GM23338 (cell line): Measurements from ENCODE around the gene ZBTB3. TPM values are rescaled to one million over a fixed set of nuclear protein-coding genes. Genes with fewer than 3 reads are reported as not detected.
A peak's percentile ranks its signal among the peaks of the same experiment; 100 is the strongest.

Experiments
- ATAC-seq: fragments of 200-7000 bp; cut with Tn5 transposase; 3 replicates; pipeline ENCODE4 v1.9.1; 2020
- DNase-seq: peaks from one replicate; pipeline ENCODE4 v3.0.0-alpha.2; 2015; ENCODE audit warnings: low spot score
- H2AFZ ChIP-seq: fragments of 200-600 bp; sonication (generic); 2 replicates; pipeline ENCODE4 v1.8.0; 2016; ENCODE audit warnings: antibody characterized with exemption, mild to moderate bottlenecking, moderate library complexity
- H3F3A ChIP-seq: fragments of 200-600 bp; sonication (generic); replicated peaks from 2 replicates; pipeline ENCODE4 v1.8.0; 2017; ENCODE audit warnings: antibody characterized with exemption, mixed run types, low read depth
- H3K27ac ChIP-seq: fragments of 200-600 bp; sonication (generic); 2 replicates; pipeline ENCODE4 v1.6.1; 2016; ENCODE audit warnings: low read depth
- H3K27me3 ChIP-seq: fragments of 200-600 bp; sonication (generic); 2 replicates; pipeline ENCODE4 v1.8.0; 2016; ENCODE audit warnings: mild to moderate bottlenecking, mixed run types, moderate library complexity; ENCODE audit not compliant: insufficient read depth
- H3K36me3 ChIP-seq: fragments of 200-600 bp; sonication (generic); 2 replicates; pipeline ENCODE4 v1.8.0; 2016; ENCODE audit warnings: mild to moderate bottlenecking; ENCODE audit not compliant: insufficient read depth
- H3K4me1 ChIP-seq: fragments of 200-600 bp; sonication (generic); 2 replicates; pipeline ENCODE4 v1.8.0; 2016; ENCODE audit warnings: mild to moderate bottlenecking, moderate library complexity; ENCODE audit not compliant: insufficient read depth
- H3K4me2 ChIP-seq: fragments of 200-600 bp; sonication (generic); 2 replicates; pipeline ENCODE4 v1.7.1; 2017; ENCODE audit warnings: mixed run types
- H3K4me3 ChIP-seq: fragments of 200-600 bp; sonication (generic); 2 replicates; pipeline ENCODE4 v1.6.1; 2016; ENCODE audit warnings: mixed run types
- H3K79me2 ChIP-seq: fragments of 200-600 bp; sonication (generic); replicated peaks from 2 replicates; pipeline ENCODE4 v1.8.0; 2017; ENCODE audit warnings: mild to moderate bottlenecking; ENCODE audit not compliant: insufficient read depth
- H3K9me2 ChIP-seq: fragments of 200-600 bp; sonication (generic); 2 replicates; pipeline ENCODE4 v1.8.0; 2017; ENCODE audit not compliant: insufficient read depth
- H4K20me1 ChIP-seq: fragments of 200-600 bp; sonication (generic); replicated peaks from 2 replicates; pipeline ENCODE4 v1.8.0; 2017; ENCODE audit warnings: mild to moderate bottlenecking; ENCODE audit not compliant: insufficient read depth
- H3K27ac Mint-ChIP-seq: 2 replicates; pipeline ENCODE4 v1.8.0; 2020; ENCODE audit warnings: inconsistent platforms, mild to moderate bottlenecking, moderate library complexity, mixed read lengths
- H3K27me3 Mint-ChIP-seq: 3 replicates; pipeline ENCODE4 v1.8.0; 2022; ENCODE audit warnings: low read depth, mild to moderate bottlenecking, moderate library complexity, mixed read lengths, inconsistent platforms; ENCODE audit not compliant: insufficient read depth, poor library complexity
- H3K36me3 Mint-ChIP-seq: 3 replicates; pipeline ENCODE4 v1.8.0; 2021; ENCODE audit warnings: low read depth, mild to moderate bottlenecking, inconsistent platforms, moderate library complexity, mixed read lengths
- H3K4me1 Mint-ChIP-seq: 3 replicates; pipeline ENCODE4 v1.8.0; 2020; ENCODE audit warnings: mild to moderate bottlenecking, inconsistent platforms, mixed read lengths
- H3K4me3 Mint-ChIP-seq: 3 replicates; pipeline ENCODE4 v1.8.0; 2021; ENCODE audit warnings: moderate library complexity, mild to moderate bottlenecking, inconsistent platforms, mixed read lengths
- H3K9me3 Mint-ChIP-seq: 3 replicates; pipeline ENCODE4 v1.8.0; 2020; ENCODE audit warnings: moderate library complexity, mild to moderate bottlenecking, inconsistent platforms, mixed read lengths
- CREB1 ChIP-seq: fragments of 250-450 bp; sonication (Bioruptor Pico); IDR thresholded peaks from 2 replicates; pipeline ENCODE4 v1.5.0; 2020; ENCODE audit warnings: low read depth, mild to moderate bottlenecking, moderate library complexity
- EZH2 ChIP-seq: fragments of 200-600 bp; sonication (generic); IDR thresholded peaks from one replicate; pipeline ENCODE4 v1.8.0; 2017; ENCODE audit warnings: antibody characterized with exemption, mild to moderate bottlenecking, low read depth; ENCODE audit not compliant: unreplicated experiment
- EZH2phosphoT487 ChIP-seq: fragments of 200-600 bp; sonication (generic); IDR thresholded peaks from one replicate; pipeline ENCODE4 v1.8.1; 2018; ENCODE audit warnings: antibody characterized with exemption; ENCODE audit not compliant: unreplicated experiment
- JUNB ChIP-seq: IDR thresholded peaks from one replicate; pipeline ENCODE4 v1.6.1; 2016; ENCODE audit warnings: antibody characterized with exemption; ENCODE audit not compliant: unreplicated experiment
- POLR2AphosphoS5 ChIP-seq: IDR thresholded peaks from 2 replicates; pipeline ENCODE4 v1.6.1; 2016; ENCODE audit warnings: antibody characterized with exemption, low read depth
- REST ChIP-seq: IDR thresholded peaks from one replicate; pipeline ENCODE4 v1.6.1; 2018; ENCODE audit warnings: antibody characterized with exemption; ENCODE audit not compliant: unreplicated experiment
- STAT1 ChIP-seq: IDR thresholded peaks from one replicate; pipeline ENCODE4 v1.6.1; 2016; ENCODE audit warnings: antibody characterized with exemption; ENCODE audit not compliant: unreplicated experiment
- ZNF114 ChIP-seq: fragments of 250-450 bp; sonication (Bioruptor Pico); IDR thresholded peaks from 2 replicates; pipeline ENCODE4 v1.5.0; 2020; ENCODE audit warnings: mild to moderate bottlenecking, moderate library complexity
- ZNF331 ChIP-seq: fragments of 250-450 bp; sonication (Bioruptor Pico); IDR thresholded peaks from 2 replicates; pipeline ENCODE4 v1.5.0; 2020; ENCODE audit warnings: low read depth, mild to moderate bottlenecking, moderate library complexity
- long read RNA-seq: library from polyadenylated mRNA; unstranded; transcript quantifications from one replicate; pipeline ENCODE4 v2.0.0, GENCODE V29; 2020; ENCODE audit not compliant: unreplicated experiment
- polyA plus RNA-seq: library from polyadenylated mRNA; unstranded; fragments of >200 nt; fragmentation: Nextera tagmentation; extraction: Ambion mirVana; gene quantifications from 2 replicates; pipeline ENCODE4 v1.2.1, GENCODE V29; 2016
- total RNA-seq: library from RNA; depleted of rRNA; stranded (reverse); fragments of >200 nt; shearing (Covaris generic); gene quantifications from 2 replicates; pipeline ENCODE4 v1.2.3, GENCODE V29; 2014; rRNA removed
- TF ChIP-seq, protein P1 (sequence below): IDR thresholded peaks from 2 replicates; pipeline ENCODE4 v1.6.1; 2016; ENCODE audit warnings: antibody characterized with exemption

Gene ZBTB3
- total RNA-seq (82.6 and 91.7 TPM in 2 replicates), polyA plus RNA-seq (47.8 and 52.2 TPM in 2 replicates)
- long read RNA-seq, partial matches to known transcripts: 2 of 8 reads
- long read RNA-seq, other reads (novel, unspliced or antisense): 3 of 8 reads

GRCh38 chr11:62753736-62754603, at the start of gene ZBTB3:
Gene ZBTB3 (minus strand): TSS chr11:62754160. CDS start chr11:62753664, 496 bp downstream.
- peak within 1 kb of the TSS; percentile 98 for H3K4me3 Mint-ChIP-seq
- Histone ChIP-seq H3K79me2 (peaks cover 75% of the 10 kb centered on the region), H2AFZ (no peak within 1 kb of the TSS), H3K4me3 (peak within 1 kb of the TSS; percentile 69), H4K20me1 (peaks cover 39% of the 10 kb centered on the region), H3K9me2 (no peaks in the 10 kb centered on the region), H3K27ac (peak within 1 kb of the TSS; percentile 86), H3K36me3 (peaks cover 40% of the 10 kb centered on the region), H3K27me3 (no peaks in the 10 kb centered on the region), H3K4me1 (peaks cover 30% of the 10 kb centered on the region), H3K4me2 (peak within 1 kb of the TSS; percentile 71), H3F3A (peaks cover 42% of the 10 kb centered on the region)
- H3K4me1 Mint-ChIP-seq: peaks cover 25% of the 10 kb centered on the region
- peaks cover 68% of the 10 kb centered on the region for H3K36me3 Mint-ChIP-seq
- peak within 1 kb of the TSS; percentile 97 for H3K27ac Mint-ChIP-seq
- H3K27me3 Mint-ChIP-seq: peaks cover 19% of the 10 kb centered on the region
- H3K9me3 Mint-ChIP-seq: peaks cover 2% of the 10 kb centered on the region; the same call in 1 of the 3 replicates
- ATAC-seq: peak; percentile 91
- TF ChIP-seq REST: no peak
- peak; percentile 93 for TF ChIP-seq POLR2AphosphoS5
- TF ChIP-seq, protein P1, sequence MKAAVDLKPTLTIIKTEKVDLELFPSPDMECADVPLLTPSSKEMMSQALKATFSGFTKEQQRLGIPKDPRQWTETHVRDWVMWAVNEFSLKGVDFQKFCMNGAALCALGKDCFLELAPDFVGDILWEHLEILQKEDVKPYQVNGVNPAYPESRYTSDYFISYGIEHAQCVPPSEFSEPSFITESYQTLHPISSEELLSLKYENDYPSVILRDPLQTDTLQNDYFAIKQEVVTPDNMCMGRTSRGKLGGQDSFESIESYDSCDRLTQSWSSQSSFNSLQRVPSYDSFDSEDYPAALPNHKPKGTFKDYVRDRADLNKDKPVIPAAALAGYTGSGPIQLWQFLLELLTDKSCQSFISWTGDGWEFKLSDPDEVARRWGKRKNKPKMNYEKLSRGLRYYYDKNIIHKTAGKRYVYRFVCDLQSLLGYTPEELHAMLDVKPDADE: peak; percentile 52
- no peak for TF ChIP-seq STAT1
- TF ChIP-seq CREB1 (CRISPR knock-in tag): peak; percentile 46; the same call in 1 of the 2 replicates
- no peak for TF ChIP-seq EZH2
- DNase-seq: peak; percentile 100

DNA sequence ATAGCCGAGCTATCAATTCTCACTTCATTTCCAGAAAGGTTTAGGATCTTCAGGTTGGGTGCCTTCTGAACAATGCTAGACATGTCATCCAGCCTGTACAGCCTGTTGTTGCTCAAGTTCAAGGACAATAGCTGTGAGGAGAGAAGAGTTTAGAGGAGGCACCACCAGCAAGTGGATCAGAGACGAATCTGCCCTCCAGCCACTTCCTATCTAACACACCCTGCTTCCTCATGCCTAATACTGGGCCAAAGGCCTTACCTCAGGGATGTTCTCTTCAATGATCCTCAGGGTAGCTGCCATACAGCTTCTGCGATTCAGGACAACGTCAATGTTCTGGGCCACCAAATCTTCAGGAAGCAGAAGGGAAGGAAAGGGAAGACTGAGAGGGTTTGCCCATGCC, 47.1 kb upstream of the ZBTB3 start:
- peaks cover 7% of the 10 kb centered on the region for H3F3A ChIP-seq
- H3K4me2 ChIP-seq: no peak overlapping the region
- peaks cover 10% of the 10 kb centered on the region for H3K4me1 Mint-ChIP-seq
- H2AFZ ChIP-seq: no peak overlapping the region
- H3K27ac ChIP-seq: no peak overlapping the region
- H3K36me3 ChIP-seq: peaks cover 55% of the 10 kb centered on the region
- DNase-seq (no peak), ATAC-seq (no peak)
- no peaks in the 10 kb centered on the region for H3K9me3 Mint-ChIP-seq
- H3K79me2 ChIP-seq: peaks cover 27% of the 10 kb centered on the region
- H3K27ac Mint-ChIP-seq: no peak overlapping the region
- H3K27me3 ChIP-seq: no peaks in the 10 kb centered on the region
- peaks cover 6% of the 10 kb centered on the region; the same call in 1 of the 2 replicates for H3K4me1 ChIP-seq
- H3K9me2 ChIP-seq: no peaks in the 10 kb centered on the region
- H3K4me3 ChIP-seq: no peak overlapping the region
- peaks cover 72% of the 10 kb centered on the region for H3K36me3 Mint-ChIP-seq
- peaks cover 12% of the 10 kb centered on the region for H3K27me3 Mint-ChIP-seq
- H3K4me3 Mint-ChIP-seq: no peak overlapping the region
- H4K20me1 ChIP-seq: peaks cover 10% of the 10 kb centered on the region
- TF ChIP-seq REST (no peak), JUNB (no peak), ZNF331 (CRISPR knock-in tag) (no peak), EZH2phosphoT487 (no peak), EZH2 (no peak), CREB1 (CRISPR knock-in tag) (no peak), ZNF114 (CRISPR knock-in tag) (no peak)
- TF ChIP-seq, protein P1: no peak
